Non-pigmented ciliary epithelial cell (primary cell): ENCODE data around the gene CEACAM4.
"Not testable (repeated sequence)": the region's sequence is repeated elsewhere in the genome, so short reads cannot be mapped to it uniquely, and the experiment has no call there.

Experiments used
- DNase-seq: peaks from one replicate; pipeline ENCODE4 v3.0.0-alpha.2; 2010; ENCODE audit warnings: low read depth

Gene CEACAM4

DNA sequence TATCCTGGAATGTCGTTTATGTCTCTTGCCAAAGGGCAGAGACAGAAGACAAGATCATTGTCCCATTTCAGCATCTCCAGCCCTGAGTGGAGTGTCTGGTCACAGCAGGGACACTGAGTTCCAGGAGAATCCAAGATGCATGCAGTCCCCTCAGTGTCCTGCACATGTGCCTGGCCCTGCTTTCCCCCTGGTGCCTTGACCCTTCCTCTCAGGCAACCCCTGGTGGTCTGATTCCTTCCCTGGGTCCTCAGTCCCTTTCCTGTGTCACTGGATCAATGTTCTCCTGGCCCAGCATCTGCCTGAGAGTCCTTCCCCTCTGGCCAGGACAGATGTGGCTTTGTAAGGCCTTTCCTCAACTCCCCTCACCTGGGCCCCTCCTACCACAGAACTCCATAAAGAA is 41.9 kb downstream of the CEACAM4 start:
- no peak for DNase-seq

DNA sequence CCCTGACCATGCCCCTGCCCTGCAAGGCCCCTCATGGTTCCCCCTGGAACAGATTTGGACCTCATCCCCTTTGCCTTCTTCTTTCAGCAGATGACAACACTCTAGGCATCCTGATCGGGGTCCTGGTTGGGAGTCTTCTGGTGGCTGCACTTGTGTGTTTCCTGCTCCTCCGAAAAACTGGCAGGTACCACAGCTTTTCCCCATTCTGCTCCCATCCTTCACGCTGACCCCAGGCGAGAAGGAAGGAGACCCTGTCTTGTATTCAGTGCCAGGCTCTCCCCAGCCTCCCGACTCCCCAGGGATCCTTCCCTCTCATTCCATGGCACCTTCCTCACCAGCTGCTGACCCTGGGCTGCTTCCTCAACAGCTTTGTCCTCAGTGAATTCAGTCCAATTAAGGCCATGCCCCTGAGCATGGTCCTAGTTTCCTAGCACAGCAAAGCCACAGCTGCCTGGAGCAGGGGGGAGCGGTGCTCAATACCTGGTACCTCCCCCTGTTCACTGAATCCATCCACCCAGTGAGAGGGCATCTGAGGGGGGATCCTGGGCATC is 42.5 kb downstream of the CEACAM4 start:
- no peak for DNase-seq

DNA sequence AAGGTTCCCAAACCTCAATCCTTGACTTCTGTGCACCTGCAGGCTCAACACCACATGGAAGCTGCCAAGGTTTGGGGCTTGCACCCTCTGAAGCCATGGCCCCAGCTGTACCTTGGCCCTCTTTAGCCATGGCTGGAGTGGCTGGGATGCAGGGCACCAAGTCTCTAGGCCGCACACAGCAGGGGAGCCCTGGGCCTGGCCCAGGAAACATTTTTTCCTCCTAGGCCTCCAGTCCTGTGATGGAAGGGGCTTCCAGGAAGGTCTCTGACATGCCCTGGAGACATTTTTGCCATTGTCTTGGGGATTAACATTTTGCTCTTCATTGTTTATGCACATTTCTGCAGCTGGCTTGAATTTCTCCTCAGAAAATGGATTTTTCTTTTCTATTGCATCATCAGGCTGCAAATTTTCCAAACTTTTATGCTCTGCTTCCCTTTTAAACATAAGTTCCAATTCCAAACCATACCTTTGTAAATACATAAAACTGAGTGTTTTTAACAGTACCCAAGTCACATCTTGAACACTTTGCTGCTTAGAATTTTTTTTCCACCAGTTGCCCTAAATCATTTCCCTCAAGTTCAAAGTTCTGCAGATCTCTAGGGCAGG is 44.2 kb downstream of the CEACAM4 start:
- DNase-seq, result not testable (repeated sequence)

DNA sequence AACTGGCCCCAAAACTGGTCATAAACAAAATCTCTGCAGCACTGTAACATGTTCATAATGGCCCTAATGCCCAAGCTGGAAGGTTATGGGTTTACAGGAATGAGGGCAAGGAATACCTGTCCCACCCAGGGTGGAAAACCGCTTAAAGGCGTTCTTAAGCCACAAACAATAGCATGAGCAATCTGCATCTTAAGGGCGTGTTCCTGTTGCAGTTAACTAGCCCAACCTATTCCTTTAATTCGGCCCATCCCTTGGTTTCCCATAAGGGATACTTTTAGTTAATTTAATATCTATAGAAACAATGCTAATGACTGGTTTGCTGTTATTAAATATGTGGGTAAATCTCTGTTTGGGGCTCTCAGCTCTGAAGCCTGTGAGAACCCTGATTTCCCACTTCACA is 45.8 kb downstream of the CEACAM4 start:
- not testable (repeated sequence) for DNase-seq

DNA sequence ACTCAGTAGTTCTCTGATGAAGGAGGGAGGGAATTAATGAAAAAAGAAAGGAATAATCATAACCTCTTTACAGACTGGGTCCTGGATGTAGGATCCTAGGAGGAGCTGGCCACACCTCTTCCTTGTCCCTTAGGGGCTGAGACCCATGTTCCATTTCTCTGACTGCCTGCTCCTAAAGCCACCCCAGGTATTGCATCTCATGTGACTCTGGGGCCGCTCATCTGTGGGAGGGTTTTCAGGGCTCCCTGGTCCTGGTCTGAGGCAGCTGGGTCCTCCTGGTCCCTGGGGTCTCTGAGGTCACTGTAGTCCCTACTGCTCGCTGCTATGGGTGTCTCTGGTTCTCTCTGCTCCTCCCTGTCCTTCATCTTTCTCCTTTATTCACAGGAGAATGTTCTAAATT is 48.0 kb downstream of the CEACAM4 start:
- DNase-seq, result no peak

DNA sequence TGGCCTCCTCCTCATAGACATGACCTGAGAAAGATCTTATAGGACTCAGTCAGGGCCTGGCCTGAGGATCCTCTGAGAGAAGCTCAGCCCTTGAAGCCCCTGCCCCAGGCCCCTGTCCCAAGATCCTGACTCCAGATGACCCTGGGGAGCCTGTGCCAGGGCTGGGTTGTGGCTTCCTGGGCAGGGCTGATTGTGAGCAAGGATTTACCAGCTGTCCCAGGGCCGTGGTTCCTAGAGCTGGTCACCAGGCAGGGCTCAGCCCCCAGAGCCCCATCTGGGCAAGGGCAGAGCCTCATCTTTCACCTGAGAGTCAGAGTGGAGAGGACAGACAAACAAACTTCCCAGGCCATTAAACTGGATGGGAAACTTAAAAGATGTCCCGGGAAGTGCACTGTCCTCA is 49.0 kb downstream of the CEACAM4 start:
- DNase-seq, result no peak

DNA sequence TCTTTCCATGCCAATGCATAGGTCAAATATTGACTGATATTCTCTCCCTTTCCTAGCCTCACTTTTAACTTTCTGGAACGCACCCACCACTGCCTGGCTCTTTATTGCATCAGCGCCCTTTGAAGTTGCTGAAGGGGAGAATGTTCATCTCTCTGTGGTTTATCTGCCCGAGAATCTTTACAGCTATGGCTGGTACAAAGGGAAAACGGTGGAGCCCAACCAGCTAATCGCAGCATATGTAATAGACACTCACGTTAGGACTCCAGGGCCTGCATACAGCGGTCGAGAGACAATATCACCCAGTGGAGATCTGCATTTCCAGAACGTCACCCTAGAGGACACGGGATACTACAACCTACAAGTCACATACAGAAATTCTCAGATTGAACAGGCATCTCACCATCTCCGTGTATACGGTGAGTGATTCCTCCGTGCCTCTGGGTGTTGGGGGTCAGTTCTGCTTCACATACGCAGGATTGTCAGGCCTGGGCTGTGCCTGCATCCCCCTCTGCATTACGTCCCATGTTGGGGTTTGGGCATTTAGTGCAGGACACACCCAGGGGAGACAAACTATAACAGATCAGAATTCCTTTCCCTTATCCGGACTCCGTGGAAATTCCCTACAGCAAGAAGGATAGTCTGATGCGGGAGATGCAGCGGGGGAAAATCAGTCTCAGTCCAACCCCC is 49.6 kb downstream of the CEACAM4 start:
- DNase-seq, result no peak

DNA sequence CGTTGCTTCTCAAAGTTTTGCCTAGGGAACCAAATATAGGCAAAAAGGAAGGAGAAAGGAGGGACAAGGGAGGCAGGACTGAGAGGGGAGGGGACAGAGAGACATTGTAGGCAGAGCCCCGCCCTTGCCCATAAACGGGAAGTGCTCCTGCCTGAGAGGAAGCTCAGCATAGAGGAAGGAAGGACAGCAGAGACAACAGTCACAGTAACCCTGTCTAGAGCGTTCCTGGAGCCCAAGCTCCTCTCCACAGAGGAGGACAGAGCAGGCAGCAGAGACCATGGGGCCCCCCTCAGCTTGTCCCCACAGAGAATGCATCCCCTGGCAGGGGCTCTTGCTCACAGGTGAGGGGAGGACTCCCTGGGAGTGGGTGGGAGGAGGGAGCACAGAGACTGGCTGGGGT is 50.9 kb downstream of the CEACAM4 start, which contains the start of gene CEACAM21:
Gene CEACAM21 (plus strand): TSS at position 169 of the 400 bp plus-strand sequence. CDS start 109 bp downstream, at position 278.
- DNase-seq, result no peak

DNA sequence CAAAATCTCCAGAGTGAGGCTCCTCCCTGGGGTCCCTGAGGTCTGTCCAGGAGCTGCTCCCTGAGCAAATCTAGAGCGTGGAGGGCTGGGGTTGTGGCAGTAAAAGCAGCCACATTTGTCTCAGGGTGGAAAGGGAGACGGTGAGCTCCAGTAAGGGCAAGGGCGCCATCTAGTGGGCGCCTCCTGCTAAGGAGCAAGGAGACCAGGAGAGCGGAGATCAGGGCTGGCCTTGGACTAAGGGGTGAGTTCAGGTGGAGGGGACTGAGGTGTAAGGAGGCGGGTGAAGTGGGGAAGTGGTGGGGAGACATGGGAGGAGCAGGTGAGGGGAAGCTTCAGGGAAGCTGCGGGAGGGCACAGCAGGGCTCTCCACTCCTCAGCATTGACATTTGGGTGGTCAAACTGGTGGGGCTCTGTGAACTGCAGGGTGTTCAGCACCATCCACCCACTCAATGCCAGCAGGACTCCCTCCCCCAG is 56.2 kb downstream of the CEACAM4 start:
- DNase-seq, result peak; percentile 17

DNA sequence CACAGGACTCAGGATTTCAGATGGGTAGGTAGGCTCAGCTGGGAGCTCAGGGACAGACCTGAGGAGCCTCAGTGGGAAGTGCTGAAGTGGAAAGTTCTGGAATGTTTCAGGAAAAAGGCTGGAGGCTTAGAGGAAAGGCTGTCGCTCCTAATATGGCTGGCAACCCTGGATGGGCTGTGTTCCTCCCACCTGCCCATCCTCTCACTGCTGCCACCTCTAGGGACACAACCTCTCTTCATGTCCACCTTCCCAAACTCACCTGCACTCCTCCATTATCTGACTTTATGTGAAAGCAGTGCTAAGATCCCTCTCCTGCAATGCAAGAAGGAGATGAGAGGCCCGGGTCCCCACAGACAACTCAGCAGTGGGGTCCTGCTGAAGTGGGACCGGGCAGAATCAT is 56.7 kb downstream of the CEACAM4 start:
- no peak for DNase-seq

DNA sequence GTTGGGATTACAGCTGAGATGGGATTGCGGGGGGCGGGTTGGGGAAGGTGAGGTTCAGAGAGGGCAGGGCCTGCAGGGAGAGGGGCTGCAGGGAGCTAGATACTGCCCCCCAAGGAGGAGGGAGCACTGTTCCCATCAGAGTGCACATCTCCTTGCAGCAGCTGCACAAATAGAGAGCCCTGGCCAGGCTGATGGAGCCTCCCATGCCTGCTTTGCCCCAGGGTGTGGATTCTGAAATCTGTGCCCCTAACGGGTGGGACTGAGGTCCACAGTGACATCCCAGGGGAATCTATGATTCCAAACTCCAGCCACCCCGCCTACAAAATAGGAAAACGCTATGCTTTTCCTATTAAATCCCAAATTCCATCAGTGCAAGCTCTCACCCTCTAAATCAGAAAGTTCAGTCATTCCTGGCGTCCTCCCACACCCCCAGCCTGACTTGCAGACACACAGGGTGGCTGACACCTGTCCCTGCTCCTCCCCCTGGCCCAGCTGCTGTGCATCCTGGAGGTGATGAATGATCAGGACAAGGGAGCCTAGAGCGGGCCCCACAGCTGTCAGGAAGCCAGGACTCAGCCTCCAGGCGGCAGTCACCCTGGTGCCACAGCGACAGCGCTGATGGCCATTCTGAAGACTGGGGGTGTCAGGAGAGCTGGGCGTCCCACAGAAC is 57.3 kb downstream of the CEACAM4 start:
- no peak for DNase-seq
